Measurements from ENCODE around the gene SPPL3.
A peak's percentile ranks its signal among the peaks of the same experiment; 100 is the strongest.

Gene SPPL3

GRCh38 chr12:120787889-120788288, 116.3 kb downstream of the SPPL3 start:
- Histone ChIP-seq H3K4me3 (no peak overlapping the region), H3K4me1 (no peaks in the 10 kb centered on the region), H3K27ac (no peak overlapping the region), H3K9me3 (no peaks in the 10 kb centered on the region), H3K36me3 (peaks cover 0 to 10% (median 7%) of the 10 kb centered on the region in 3 donors), H3K27me3 (no peaks in the 10 kb centered on the region)
- TF ChIP-seq CTCF (IDR thresholded peaks at IDR 0.05), result no peak
- intact Hi-C loops (cut with DNase I; ENCODE audit: low total_unique reads), result no loop called here
- no peak for DNase-seq

GRCh38 chr12:120784804-120785203, 119.4 kb downstream of the SPPL3 start:
- TF ChIP-seq CTCF (IDR thresholded peaks at IDR 0.05), result no peak
- intact Hi-C loops (cut with DNase I; ENCODE audit: low total_unique reads), result no loop called here
- Histone ChIP-seq H3K27me3 (no peaks in the 10 kb centered on the region), H3K36me3 (peaks cover 10 to 28% (median 21%) of the 10 kb centered on the region in 3 donors), H3K9me3 (no peaks in the 10 kb centered on the region), H3K4me3 (no peak overlapping the region), H3K4me1 (no peaks in the 10 kb centered on the region), H3K27ac (no peak overlapping the region)
- no peak for DNase-seq

DNA sequence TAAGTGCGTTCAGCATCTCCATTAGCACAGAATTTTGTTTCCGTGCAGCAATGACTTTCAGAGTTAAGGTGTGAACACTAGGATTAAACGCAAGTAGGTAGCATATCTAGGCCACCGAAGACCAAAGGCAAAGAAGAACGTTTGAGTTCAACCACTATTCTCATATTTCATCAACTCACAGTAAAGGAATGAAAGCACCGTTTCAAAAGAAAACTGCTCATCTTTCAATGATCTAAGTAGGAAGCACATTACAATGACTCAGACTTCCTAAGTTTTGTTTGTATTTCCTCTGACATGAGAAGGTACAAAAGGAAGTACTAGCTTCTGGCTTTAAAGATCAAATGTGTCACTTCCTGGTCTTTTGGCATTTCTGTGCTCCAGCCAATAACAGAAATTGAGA, 121.0 kb downstream of the SPPL3 start:
- Histone ChIP-seq H3K27me3 (no peaks in the 10 kb centered on the region), H3K4me3 (no peak overlapping the region), H3K9me3 (no peaks in the 10 kb centered on the region), H3K4me1 (no peaks in the 10 kb centered on the region), H3K27ac (no peak overlapping the region), H3K36me3 (peaks cover 10 to 34% (median 29%) of the 10 kb centered on the region in 3 donors)
- intact Hi-C loops (cut with DNase I; ENCODE audit: low total_unique reads), result no loop called here
- no peak for DNase-seq
- no peak for TF ChIP-seq CTCF (IDR thresholded peaks at IDR 0.05)

- H3K4me1 ChIP-seq, result no peaks in the 10 kb centered on the region
- intact Hi-C loops (cut with DNase I; ENCODE audit: low total_unique reads), result no loop called here
- H3K9me3 ChIP-seq, result no peaks in the 10 kb centered on the region
- peaks cover 0 to 27% (median 10%) of the 10 kb centered on the region in 3 donors for H3K36me3 ChIP-seq
- H3K27me3 ChIP-seq, result no peaks in the 10 kb centered on the region
- no peak overlapping the region for H3K27ac ChIP-seq
- DNase-seq, result no peak
- peak in 1 of 2 experiments; percentile 10 for TF ChIP-seq CTCF (IDR thresholded peaks at IDR 0.05)
- H3K4me3 ChIP-seq, result no peak overlapping the region
Measured at GRCh38 chr12:120775862-120776552, 128.2 kb downstream of the SPPL3 start.

GRCh38 chr12:120774169-120774916, 129.8 kb downstream of the SPPL3 start:
- no peak for DNase-seq

More at GRCh38 chr12:120774169-120774916, 129.8 kb downstream of the SPPL3 start:
- Histone ChIP-seq H3K9me3 (no peaks in the 10 kb centered on the region), H3K4me3 (no peak overlapping the region), H3K36me3 (peaks cover 0 to 19% (median 9%) of the 10 kb centered on the region in 3 donors), H3K4me1 (no peaks in the 10 kb centered on the region), H3K27me3 (no peaks in the 10 kb centered on the region), H3K27ac (no peak overlapping the region)
- intact Hi-C loops (cut with DNase I; ENCODE audit: low total_unique reads), result no loop called here
- TF ChIP-seq CTCF (IDR thresholded peaks at IDR 0.05), result no peak

All from tibial artery (tissue), 4 donors.